ENCODE measurements around the gene LDHD. TPM values are rescaled to one million over a fixed set of nuclear protein-coding genes. Genes with fewer than 3 reads are reported as not detected.

The LDHD gene
- 100 to 1,000 TPM in 1 of 3 donors, 10 to 100 TPM in 2; 52.6 to 132 (median 67.2) TPM for total RNA-seq
- long read RNA-seq, donor 1, transcript LDHD-202 (11 exons, 1,966 nt), result major isoform, 39 of 116 reads
- long read RNA-seq, donor 1, transcript LDHD-201 (11 exons, 2,067 nt), result minor isoform, 14 of 116 reads
- long read RNA-seq, donor 1, partial matches to known transcripts, result 11 of 116 reads
- long read RNA-seq, donor 1, other reads (novel, unspliced or antisense), result 52 of 116 reads
- long read RNA-seq, donor 2, transcript LDHD-202 (11 exons, 1,966 nt), result major isoform, 34 of 59 reads
- long read RNA-seq, donor 2, transcript LDHD-201 (11 exons, 2,067 nt), result minor isoform, 14 of 59 reads
- long read RNA-seq, donor 2, partial matches to known transcripts, result 2 of 59 reads
- long read RNA-seq, donor 2, other reads (novel, unspliced or antisense), result 9 of 59 reads

GRCh38 chr16:75116081-75116910, at the start of gene LDHD:
TSS of gene LDHD (minus strand) at chr16:75116780. CDS start at chr16:75116720, 60 bp downstream.
- H3K4me1 ChIP-seq (ENCODE audit: low read depth), result peaks cover 11% of the 10 kb centered on the region
- intact Hi-C loops (cut with DNase I, micrococcal nuclease), result no loop called here
- no peak for TF ChIP-seq CTCF (IDR thresholded peaks at IDR 0.05)

GRCh38 chr16:75160386-75160785, 43.8 kb upstream of the LDHD start:
- no peak for TF ChIP-seq CTCF (IDR thresholded peaks at IDR 0.05)
- Histone ChIP-seq H3K9me3 (peaks cover 2% of the 10 kb centered on the region), H3K4me1 (ENCODE audit: low read depth) (no peaks in the 10 kb centered on the region), H3K4me3 (no peak overlapping the region), H3K36me3 (ENCODE audit: low read depth) (no peaks in the 10 kb centered on the region)
- DNase-seq (no peak), ATAC-seq (no peak)
- intact Hi-C loops (cut with DNase I, micrococcal nuclease), result no loop called here

More at GRCh38 chr16:75116081-75116910, at the start of gene LDHD:
- peak; percentile 87 to 90 (median 89) for DNase-seq
- Histone ChIP-seq H3K9me3 (peaks cover 1% of the 10 kb centered on the region), H3K36me3 (ENCODE audit: low read depth) (no peaks in the 10 kb centered on the region), H3K4me3 (peak within 1 kb of the TSS; percentile 21)
- ATAC-seq, result peak; percentile 97

GRCh38 chr16:75152635-75153034, 36.1 kb upstream of the LDHD start:
- no peak for TF ChIP-seq CTCF (IDR thresholded peaks at IDR 0.05)
- DNase-seq (no peak), ATAC-seq (no peak)
- Histone ChIP-seq H3K9me3 (peaks cover 22% of the 10 kb centered on the region), H3K4me1 (ENCODE audit: low read depth) (peaks cover 4% of the 10 kb centered on the region), H3K36me3 (ENCODE audit: low read depth) (no peaks in the 10 kb centered on the region), H3K4me3 (no peak overlapping the region)
- intact Hi-C loops (cut with DNase I, micrococcal nuclease), result no loop called here

- ATAC-seq (no peak), DNase-seq (no peak)
- no peak for TF ChIP-seq CTCF (IDR thresholded peaks at IDR 0.05)
- no peaks in the 10 kb centered on the region for H3K36me3 ChIP-seq (ENCODE audit: low read depth)
- intact Hi-C loops (cut with DNase I, micrococcal nuclease), result no loop called here
- H3K4me3 ChIP-seq, result no peak overlapping the region
- peaks cover 22% of the 10 kb centered on the region for H3K9me3 ChIP-seq
- H3K4me1 ChIP-seq (ENCODE audit: low read depth), result peaks cover 4% of the 10 kb centered on the region
Measured at GRCh38 chr16:75151798-75152197, 35.2 kb upstream of the LDHD start.

- no peak for TF ChIP-seq CTCF (IDR thresholded peaks at IDR 0.05)
- intact Hi-C loops (cut with DNase I, micrococcal nuclease), result no loop called here
- Histone ChIP-seq H3K4me3 (peak within 1 kb of the TSS; percentile 84), H3K4me1 (ENCODE audit: low read depth) (peaks cover 4% of the 10 kb centered on the region), H3K9me3 (peaks cover 22% of the 10 kb centered on the region), H3K36me3 (ENCODE audit: low read depth) (no peaks in the 10 kb centered on the region)
- DNase-seq (peak; percentile 95 to 98 (median 97)), ATAC-seq (peak; percentile 97)
Measured at GRCh38 chr16:75148311-75149195, 32.0 kb upstream of the LDHD start, which contains the start of gene ZFP1. TSS of gene ZFP1 (plus strand) at chr16:75148524. CDS start at chr16:75152952, 4,428 bp downstream.

Data from mucosa of descending colon (tissue), 3 donors.